ENCODE data around the gene POU5F1. TPM values are rescaled to one million over a fixed set of nuclear protein-coding genes. Genes with fewer than 3 reads are reported as not detected.
"Not testable (repeated sequence)": the region's sequence is repeated elsewhere in the genome, so short reads cannot be mapped to it uniquely, and the experiment has no call there.

Gene POU5F1
- total and polyA plus RNA-seq, 7 donors: 0.22 to 0.89 (median 0.31) TPM; not detected in 1

DNA sequence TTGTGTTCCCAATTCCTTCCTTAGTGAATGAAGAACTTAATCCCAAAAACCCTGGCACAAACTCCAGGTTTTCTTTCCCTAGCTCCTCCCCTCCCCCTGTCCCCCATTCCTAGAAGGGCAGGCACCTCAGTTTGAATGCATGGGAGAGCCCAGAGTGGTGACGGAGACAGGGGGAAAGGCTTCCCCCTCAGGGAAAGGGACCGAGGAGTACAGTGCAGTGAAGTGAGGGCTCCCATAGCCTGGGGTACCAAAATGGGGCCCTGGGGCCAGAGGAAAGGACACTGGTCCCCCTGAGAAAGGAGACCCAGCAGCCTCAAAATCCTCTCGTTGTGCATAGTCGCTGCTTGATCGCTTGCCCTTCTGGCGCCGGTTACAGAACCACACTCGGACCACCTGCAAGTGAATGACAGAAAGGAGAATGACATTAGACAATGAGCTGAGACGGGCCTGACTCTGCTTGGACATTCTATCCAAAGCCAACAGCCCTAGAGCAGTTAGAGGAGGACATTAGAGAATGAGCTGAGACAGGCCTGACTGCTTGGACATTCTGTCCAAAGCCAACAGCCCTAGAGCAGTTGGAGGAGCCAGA is 5.9 kb downstream of the POU5F1 start:
- DNase-seq; H3K27me3 ChIP-seq (ENCODE audit: insufficient read depth in 3 of 3, low read length in 2 of 3); H3K27ac ChIP-seq; H3K9me3 ChIP-seq; ATAC-seq; intact Hi-C loops (cut with DNase I); H3K4me1 ChIP-seq; H3K36me3 ChIP-seq (ENCODE audit: insufficient read depth in 1 of 2, low read depth in 1 of 2); H3K4me3 ChIP-seq: not testable (repeated sequence)
- 91 to 94% (median 91%) methylated on average over 7 of the region's 9 CpGs for WGBS, 3 donors

DNA sequence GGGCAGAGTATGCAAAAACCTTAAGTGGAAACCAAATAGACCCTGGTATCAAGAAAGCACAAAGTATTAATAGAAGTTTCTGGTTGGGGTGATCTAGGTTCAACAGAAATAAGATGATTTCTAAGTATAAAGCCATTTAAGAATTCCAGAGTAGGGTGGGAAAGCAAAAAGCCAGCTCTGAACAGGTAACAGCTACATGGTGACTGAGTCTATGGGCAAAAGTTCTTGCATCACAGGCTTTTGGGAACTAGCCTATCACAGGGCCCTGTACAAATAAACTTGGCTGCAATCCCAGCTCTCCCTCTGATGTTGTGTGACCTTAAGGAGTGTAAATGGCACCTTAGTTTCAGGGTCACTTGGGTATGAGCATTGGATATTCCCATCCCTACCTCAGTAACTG is 6.6 kb downstream of the POU5F1 start:
- no peaks in the 10 kb centered on the region for H3K27me3 ChIP-seq (ENCODE audit: insufficient read depth in 3 of 3, low read length in 2 of 3)
- no peaks in the 10 kb centered on the region for H3K9me3 ChIP-seq
- ATAC-seq (no peak), DNase-seq (no peak)
- no peak overlapping the region for H3K4me3 ChIP-seq
- H3K4me1 ChIP-seq: peaks cover 6% of the 10 kb centered on the region
- TF ChIP-seq, protein P1, sequence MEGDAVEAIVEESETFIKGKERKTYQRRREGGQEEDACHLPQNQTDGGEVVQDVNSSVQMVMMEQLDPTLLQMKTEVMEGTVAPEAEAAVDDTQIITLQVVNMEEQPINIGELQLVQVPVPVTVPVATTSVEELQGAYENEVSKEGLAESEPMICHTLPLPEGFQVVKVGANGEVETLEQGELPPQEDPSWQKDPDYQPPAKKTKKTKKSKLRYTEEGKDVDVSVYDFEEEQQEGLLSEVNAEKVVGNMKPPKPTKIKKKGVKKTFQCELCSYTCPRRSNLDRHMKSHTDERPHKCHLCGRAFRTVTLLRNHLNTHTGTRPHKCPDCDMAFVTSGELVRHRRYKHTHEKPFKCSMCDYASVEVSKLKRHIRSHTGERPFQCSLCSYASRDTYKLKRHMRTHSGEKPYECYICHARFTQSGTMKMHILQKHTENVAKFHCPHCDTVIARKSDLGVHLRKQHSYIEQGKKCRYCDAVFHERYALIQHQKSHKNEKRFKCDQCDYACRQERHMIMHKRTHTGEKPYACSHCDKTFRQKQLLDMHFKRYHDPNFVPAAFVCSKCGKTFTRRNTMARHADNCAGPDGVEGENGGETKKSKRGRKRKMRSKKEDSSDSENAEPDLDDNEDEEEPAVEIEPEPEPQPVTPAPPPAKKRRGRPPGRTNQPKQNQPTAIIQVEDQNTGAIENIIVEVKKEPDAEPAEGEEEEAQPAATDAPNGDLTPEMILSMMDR (IDR thresholded peaks at IDR 0.05): no peak
- H3K36me3 ChIP-seq (ENCODE audit: insufficient read depth in 1 of 2, low read depth in 1 of 2): peaks cover 0 to 4% of the 10 kb centered on the region in 2 donors
- intact Hi-C loops (cut with DNase I): no loop called here
- H3K27ac ChIP-seq: no peak overlapping the region

DNA sequence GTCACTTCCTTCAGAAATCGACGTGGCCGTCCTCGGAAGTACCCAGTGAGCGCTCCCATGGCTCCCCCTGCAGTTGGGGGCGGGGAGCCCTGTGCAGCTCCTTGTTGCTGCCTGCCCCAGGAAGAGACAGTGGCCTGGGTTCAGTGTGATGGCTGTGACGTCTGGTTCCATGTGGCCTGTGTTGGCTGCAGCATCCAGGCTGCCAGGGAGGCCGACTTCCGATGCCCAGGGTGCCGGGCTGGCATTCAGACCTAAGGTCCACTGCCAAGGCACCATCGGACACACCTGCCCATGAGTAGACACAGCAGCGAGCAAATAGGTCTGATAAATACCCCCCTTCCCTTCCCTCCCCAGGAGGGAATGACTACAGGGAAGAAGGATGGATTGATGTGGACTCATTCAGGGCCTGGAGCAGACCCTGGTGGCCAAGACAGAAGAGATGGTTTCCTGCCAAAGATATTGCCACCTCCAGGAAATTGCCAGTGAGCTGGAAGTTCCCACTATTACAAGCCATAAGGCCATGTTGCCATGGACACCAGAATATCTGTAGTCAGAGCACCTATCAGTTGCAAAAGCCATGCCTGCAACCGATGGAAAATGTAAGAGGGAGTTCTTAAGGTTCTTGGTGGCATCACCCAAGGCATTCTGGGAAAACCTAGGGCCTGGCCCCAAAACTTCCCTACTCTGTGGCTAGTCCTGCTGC is 7.9 kb downstream of the POU5F1 start:
- TF ChIP-seq, protein P1 (IDR thresholded peaks at IDR 0.05): no peak
- WGBS, 3 donors: 79 to 90% (median 83%) methylated on average over 13 of the region's 13 CpGs
- no peak for ATAC-seq

DNA sequence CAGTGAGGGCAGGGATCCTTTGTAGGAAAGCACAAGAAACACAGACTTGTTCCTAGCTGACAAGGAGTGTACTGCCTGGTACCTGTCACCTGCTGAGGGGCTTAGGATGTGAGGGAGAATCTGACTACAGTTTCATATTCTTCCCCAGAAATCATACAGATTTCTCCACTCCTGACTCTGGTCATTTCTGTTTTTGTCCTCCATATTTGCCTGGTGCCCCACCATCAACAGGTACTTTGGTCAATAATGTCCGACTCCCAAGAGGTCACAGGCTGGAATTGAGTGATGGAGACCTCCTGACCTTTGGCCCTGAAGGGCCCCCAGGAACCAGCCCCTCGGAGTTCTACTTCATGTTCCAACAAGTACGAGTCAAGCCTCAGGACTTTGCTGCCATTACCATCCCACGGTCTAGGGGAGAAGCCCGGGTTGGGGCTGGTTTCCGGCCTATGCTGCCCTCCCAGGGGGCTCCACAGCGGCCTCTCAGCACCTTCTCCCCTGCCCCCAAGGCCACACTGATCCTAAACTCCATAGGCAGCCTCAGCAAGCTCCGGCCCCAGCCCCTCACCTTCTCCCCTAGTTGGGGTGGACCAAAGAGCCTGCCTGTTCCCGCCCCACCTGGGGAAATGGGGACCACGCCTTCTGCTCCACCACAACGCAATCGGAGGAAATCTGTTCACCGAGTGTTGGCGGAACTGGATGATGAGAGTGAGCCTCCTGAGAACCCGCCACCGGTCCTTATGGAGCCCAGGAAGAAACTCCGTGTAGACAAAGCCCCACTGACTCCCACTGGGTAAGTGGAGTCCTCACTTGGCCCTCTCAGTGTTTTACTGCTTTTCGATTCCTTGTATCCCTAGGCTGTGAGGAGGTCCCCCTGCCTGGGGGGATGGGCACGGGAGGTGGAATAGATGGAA is 9.0 kb downstream of the POU5F1 start:
- Histone ChIP-seq H3K27me3 (ENCODE audit: insufficient read depth in 3 of 3, low read length in 2 of 3) (no peaks in the 10 kb centered on the region), H3K9me3 (no peaks in the 10 kb centered on the region), H3K4me3 (no peak overlapping the region), H3K36me3 (ENCODE audit: insufficient read depth in 1 of 2, low read depth in 1 of 2) (peaks cover 0 to 5% of the 10 kb centered on the region in 2 donors), H3K27ac (no peak overlapping the region), H3K4me1 (peaks cover 6% of the 10 kb centered on the region)
- intact Hi-C loops (cut with DNase I): no loop called here
- DNase-seq (no peak), ATAC-seq (no peak)
- 87 to 90% (median 89%) methylated on average over 19 of the region's 19 CpGs for WGBS, 3 donors
- TF ChIP-seq, protein P1 (IDR thresholded peaks at IDR 0.05): no peak

More for the DNA sequence above, 7.9 kb downstream of the POU5F1 start:
- Histone ChIP-seq H3K4me1 (peaks cover 6% of the 10 kb centered on the region), H3K36me3 (ENCODE audit: insufficient read depth in 1 of 2, low read depth in 1 of 2) (peaks cover 0 to 4% of the 10 kb centered on the region in 2 donors), H3K27ac (no peak overlapping the region), H3K4me3 (no peak overlapping the region), H3K27me3 (ENCODE audit: insufficient read depth in 3 of 3, low read length in 2 of 3) (no peaks in the 10 kb centered on the region), H3K9me3 (no peaks in the 10 kb centered on the region)
- intact Hi-C loops (cut with DNase I): no loop called here
- DNase-seq: no peak
